Stimulated activated CD4-positive, alpha-beta T cell treated with anti-CD3 and anti-CD28 coated beads, Interleukin-2, amount 100 ng/mL, for 4 hours (primary cell): ENCODE results near the gene LAPTM5.
"Not testable (repeated sequence)": the region's sequence is repeated elsewhere in the genome, so short reads cannot be mapped to it uniquely, and the experiment has no call there.

ENCODE experiments used
- DNase-seq: peaks from one replicate; pipeline ENCODE4 v3.0.0-alpha.2; 2020; ENCODE audit warnings: low read depth

Gene LAPTM5

GRCh38 chr1:30770150-30770549 is 12.6 kb upstream of the LAPTM5 start:
- no peak for DNase-seq

- no peak for DNase-seq
Measured at GRCh38 chr1:30768830-30769718, 11.5 kb upstream of the LAPTM5 start.

DNA sequence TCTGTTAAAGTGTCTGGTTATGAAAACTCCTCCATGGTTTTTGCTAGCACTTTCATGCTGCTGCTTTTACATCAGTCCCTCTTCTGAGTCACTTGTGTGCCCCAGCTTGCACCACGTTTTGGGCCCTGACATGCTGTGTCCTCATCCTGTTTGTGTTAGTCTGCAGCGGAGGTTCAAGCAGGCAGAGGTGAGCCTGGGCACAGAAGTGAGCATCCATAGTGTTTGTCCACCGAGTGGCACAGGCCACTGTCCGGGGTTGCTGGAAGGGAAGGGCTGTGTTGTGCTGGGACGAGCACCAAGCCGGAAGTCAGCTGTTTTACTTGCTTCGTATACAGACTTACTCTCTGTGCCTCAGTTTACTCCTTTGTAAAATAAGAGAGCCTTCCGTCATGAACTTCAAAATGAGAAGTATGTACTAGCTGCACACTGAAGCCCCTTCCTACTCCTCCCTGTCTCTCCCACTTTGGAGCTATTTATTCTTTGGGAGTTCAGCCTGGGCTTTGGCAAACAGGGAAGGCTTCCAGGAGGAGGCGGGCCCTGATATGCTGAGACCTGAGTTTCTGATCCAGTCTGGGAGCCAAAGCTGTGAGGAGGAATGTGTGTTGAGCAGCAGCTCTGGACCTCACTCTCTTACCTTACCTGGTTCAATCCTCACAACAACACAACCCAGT is 10.7 kb upstream of the LAPTM5 start:
- no peak for DNase-seq

DNA sequence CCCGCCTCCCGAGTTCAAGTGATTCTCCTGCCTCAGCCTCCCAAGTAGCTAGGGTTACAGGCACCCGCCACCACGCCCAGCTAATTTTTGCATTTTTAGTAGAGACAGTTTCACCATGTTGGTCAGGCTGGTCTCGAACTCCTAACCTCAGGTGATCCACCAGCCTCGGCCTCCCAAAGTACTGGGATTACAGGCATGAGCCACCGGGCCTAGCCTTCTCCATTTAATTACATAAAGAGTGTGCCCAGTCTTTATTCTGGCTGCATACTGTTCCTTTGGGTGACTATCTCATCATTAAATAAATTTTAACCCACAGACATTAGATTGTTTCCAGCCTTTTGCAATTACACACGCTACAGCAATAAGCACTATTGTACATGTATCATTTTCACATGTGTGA is 9.4 kb upstream of the LAPTM5 start:
- DNase-seq: not testable (repeated sequence)

DNA sequence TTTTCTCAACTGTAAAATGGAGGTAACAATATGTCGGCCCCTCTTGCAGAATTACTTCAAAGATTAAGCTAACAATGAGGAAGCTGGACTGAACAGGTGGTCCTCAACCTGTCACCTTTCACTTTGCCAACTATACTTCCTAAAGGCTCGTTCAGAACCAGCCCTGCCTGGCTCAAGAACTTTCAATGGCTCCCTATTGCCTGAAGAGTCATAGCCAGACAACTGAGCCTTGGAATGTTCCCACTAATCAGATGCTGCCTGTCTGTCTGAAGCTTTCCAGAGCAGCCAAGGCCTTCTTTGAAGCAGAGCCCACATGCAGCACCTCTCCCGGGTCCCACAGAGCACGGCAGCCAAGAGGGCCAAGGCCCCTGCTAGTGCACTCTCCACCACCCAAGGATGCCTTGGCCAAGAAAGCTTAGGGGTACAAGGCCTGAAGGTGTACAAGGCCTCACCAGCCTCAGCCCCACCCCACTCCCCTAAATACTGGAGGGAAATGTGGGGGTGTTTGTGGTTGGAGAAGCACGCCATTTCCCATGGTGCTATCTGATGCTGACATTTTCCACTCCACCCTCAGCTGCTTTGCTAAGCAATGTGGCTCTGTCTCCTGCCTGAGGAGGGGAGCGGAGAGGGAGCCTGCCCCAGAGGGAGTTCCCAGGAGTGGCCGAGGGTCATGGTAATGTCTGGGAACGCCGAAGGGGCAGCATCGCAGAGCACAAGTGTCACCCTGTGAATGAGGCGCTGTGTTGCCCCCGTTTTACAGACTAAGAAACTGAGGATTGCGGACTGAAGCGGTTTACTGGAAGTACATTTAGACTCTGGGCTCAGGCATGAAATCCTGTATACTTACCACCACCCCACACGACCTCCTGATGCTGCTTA is 8.2 kb upstream of the LAPTM5 start:
- DNase-seq: no peak

DNA sequence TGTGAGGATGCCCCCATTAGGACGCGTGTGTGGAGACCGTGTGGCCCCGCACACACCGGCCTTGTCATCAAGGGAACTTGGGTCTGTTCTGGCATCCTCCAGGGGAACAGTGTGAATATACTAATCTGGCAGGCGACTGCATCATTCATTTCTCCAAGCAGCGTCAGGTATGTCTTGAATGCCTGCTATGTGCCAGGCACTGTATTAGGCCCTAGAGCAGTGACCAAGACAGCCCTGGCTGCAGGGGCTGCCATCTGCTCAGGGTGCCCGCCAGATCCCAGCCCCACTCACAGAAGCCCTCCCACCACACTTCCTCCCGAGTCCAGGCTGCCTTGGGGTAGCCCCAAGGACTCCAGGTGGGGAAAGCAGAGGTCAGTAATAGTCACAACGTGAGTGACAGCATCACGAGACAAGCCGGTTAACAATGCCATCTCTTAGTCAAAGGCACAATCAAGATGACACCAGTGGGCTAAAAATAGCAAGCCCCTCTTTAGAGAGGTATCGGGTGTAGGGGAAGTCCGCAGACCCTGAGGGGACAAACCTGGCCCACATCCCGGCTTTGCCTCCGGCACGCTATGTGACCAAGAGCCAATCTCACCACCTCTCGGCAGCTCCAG is 7.5 kb upstream of the LAPTM5 start:
- DNase-seq: no peak

GRCh38 chr1:30764396-30764795 is 6.8 kb upstream of the LAPTM5 start:
- DNase-seq: no peak

- no peak for DNase-seq
Measured at GRCh38 chr1:30763651-30764248, 6.2 kb upstream of the LAPTM5 start.

GRCh38 chr1:30762930-30763650 is 5.5 kb upstream of the LAPTM5 start:
- no peak for DNase-seq

GRCh38 chr1:30762152-30762929 is 4.8 kb upstream of the LAPTM5 start:
- no peak for DNase-seq

DNA sequence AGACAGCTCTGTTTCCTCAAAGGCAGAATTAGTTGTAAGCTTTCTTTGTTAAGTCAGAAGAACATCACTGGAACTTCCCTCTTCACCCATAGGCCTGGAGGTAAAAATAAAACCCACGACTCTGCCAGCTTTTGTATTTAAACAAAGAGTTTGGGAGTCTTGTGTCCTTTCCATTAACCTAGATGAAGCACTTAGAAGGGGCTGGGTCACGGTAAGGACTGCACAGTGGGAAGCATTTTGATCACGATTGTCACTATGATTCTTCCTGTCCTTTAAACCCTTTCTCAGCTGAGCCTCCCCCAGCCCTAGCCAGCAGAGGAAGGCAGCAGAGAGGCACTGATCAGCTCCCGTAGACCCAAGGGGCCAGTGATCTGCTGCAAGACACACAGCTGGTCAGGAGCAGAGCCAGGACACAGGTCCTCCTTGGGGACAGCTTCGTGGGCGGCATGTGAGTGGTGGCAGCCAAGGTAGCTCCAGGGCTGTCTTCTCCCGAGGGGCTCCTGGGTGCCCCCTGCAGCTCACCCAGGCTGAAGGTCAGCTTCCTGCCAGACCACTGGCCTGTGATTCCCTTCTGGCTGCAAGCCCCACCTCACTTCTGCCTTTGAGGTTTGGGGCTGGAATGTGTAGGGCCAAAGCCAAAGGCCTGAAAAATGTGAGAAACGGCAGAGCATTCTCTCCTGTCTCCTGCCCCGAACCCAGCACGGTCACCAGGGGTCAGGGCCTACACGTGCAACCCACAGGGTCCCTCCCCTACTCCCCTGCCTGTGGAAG is 4.0 kb upstream of the LAPTM5 start:
- DNase-seq: no peak

DNA sequence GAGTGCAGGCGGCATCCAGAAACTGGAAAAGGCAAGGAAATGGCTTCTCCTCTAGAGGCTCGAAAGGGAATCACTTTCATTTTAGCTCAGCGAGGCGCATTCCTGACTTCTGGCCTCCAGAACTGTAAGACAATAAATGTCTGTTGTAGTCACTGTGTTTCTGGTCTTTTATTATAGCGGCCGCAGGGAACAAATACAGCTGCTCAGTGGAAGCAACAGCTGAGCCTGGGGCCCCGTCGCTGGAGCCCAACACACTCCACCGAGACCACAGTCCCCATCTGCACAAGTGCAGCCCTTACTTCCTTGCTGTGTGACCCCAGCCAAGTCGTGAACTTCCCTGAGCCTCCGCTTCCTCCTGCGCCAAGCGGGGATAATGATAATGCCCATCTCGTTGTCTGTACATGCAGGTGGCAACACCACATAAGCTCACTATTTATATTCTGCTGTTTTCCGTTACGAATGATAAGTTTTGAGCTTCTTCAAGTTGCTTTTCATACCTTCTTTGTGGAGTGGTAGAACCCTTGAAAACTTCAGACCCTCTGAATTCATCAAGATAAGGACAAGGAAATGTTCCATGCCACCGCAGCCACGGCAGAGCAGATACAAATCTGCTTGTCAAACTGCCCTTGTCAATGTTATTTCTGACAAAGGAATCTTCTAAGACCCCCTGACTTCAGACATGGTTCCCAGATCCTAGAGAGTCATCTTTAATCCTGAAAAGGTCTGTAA is 3.2 kb upstream of the LAPTM5 start:
- no peak for DNase-seq

GRCh38 chr1:30759718-30760281 is 2.2 kb upstream of the LAPTM5 start:
- no peak for DNase-seq

DNA sequence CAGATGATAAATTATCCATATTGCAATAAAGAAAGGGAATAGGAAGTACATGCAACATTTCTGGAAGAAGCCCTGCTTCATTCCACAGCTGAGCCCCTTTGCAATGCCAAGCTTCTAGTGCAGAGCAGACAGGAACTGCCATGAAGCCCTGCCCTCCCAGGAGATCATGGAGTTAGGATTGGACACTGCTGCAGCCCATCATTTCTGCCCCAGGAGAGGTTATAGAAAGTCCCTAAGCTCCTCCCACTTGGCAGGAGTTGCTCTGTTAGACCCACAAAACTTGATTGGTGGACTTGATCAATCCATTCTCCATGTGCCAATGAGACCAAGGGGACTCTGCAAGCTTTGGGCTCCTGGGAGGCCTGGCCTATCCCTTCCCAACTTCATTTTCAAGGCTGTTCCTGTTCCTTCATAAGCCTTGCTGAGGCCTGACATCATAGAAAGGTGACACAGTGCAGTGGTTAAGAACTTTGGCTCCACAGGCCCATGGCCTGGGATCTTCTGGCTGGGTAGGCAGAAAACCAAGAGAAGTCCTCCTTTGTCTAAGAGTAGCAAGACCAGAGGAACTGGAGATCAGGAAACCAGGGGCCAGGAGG is 1.3 kb upstream of the LAPTM5 start:
- DNase-seq: no peak

GRCh38 chr1:30758121-30758688 is 631 bp upstream of the LAPTM5 start:
- no peak for DNase-seq

DNA sequence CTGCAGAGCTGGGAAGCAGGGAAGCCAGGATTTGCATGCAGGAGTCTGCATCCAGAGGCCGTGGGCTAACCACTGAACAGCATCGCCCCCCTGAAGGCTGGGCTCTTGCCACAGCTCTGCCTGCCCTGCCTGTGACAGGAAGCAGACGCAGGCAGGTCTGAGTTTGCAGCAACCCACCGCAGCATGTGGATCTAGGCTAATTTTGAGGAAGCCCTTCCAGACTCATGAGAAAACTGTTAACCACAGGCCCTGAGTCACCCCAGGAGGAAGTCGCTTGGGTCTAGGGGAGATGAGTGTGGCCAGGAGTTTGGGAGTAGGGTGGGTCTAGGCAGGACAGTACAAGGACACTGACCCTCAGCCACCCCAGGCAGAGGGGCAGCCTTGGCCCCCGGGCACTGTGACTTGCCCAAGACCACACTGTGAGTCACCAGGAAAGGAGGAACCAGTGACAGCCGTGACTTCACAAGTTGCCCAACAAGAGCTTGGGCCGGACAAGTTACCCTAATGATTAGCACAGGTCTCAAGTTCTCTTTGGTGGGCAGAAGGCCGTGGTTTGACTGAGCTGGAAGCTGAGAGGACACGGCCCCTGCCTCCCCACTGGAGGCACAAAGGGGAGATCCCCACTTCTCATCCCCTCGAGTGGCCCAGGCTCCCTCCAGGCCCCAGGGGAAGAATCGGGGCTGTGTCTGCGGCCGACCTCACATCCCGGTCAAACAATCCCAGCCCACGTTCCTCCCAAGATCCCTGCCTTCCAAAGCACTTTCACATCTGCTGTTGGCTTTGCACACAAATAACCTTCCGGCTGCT is 826 bp downstream of the LAPTM5 start:
- peak; percentile 47 for DNase-seq

GRCh38 chr1:30756206-30756544 is 1.4 kb downstream of the LAPTM5 start:
- no peak for DNase-seq
